ENCODE results near the gene PFN3. TPM values are rescaled to one million over a fixed set of nuclear protein-coding genes. Genes with fewer than 3 reads are reported as not detected.

PFN3 gene
- total and polyA plus RNA-seq, 2 of the 13 experiments (the other 11 are each of a cell fraction or from before 2014, with no cell fraction given), result not detected

DNA sequence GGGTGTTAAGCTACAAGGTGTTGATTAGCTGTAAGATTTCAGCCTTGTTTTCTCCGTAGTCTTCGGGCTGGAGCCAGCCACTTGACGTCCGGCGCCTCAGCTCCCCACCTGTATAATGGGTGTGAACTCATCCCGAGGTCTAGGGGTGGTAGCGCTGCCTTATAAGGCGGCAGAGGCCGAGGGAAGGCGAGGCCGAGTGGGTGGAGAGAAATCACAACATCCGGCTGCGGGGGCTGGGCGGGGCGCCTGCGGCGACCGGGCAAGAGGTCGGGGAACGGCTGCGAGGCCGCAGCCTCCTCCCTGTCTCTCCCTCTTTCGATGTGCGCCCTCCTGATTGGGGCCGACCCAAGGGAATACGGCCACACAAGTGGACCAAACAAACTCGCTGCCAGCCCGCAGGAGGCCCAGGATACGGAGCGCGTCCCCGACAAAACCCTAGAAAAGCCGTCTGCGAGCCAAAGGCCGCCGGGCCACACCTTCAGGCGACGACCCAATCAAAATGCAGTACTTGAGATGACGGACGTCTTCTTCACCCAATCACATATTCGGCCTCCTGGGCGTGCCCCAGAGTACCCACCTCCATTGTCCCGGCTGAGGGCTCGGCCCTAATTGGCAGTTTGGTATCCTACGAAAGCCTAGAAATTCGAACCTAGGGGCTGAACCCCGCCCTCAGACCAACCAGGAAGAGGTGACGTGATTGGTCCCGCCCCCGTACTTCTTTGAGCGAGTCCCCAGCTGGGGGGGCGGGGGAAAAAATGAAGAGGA lies 25.5 kb upstream of the PFN3 start (continued):
- TF ChIP-seq ZFP37 (CRISPR knock-in tag; IDR thresholded peaks at IDR 0.05; ENCODE audit: borderline replicate concordance) (peak; percentile 67; the same call in 1 of the 2 replicates), ZNF256 (CRISPR knock-in tag; conservative IDR thresholded peaks at IDR 0.05) (0 out of 2 replicates have a peak, but pooled peaks have one; percentile 64), ZNF607 (CRISPR knock-in tag; IDR thresholded peaks at IDR 0.05; ENCODE audit: borderline replicate concordance) (peak; percentile 69), HOXD1 (CRISPR knock-in tag; IDR thresholded peaks at IDR 0.05) (0 out of 2 replicates have a peak, but pooled peaks have one; percentile 54), FOXK1 (CRISPR knock-in tag; IDR thresholded peaks at IDR 0.05; ENCODE audit: borderline replicate concordance, low read depth) (peak; percentile 60), ZNF317 (CRISPR knock-in tag; IDR thresholded peaks at IDR 0.05) (0 out of 2 replicates have a peak, but pooled peaks have one; percentile 72), KLF12 (CRISPR knock-in tag; IDR thresholded peaks at IDR 0.05; ENCODE audit: borderline replicate concordance) (peak; percentile 89; the same call in 1 of the 2 replicates), ZNF124 (CRISPR knock-in tag; IDR thresholded peaks at IDR 0.05) (no peak), MED1 (CRISPR knock-in tag; IDR thresholded peaks at IDR 0.05) (peak; percentile 60), POLR2G (IDR thresholded peaks at IDR 0.05; ENCODE audit: low read depth, low read length) (peak; percentile 85), HNF4G (IDR thresholded peaks at IDR 0.05; ENCODE audit: borderline replicate concordance, low read depth, low read length) (no peak), HNF4G (CRISPR knock-in tag; IDR thresholded peaks at IDR 0.05; ENCODE audit: borderline replicate concordance, low read depth) (no peak), MED13 (CRISPR knock-in tag; IDR thresholded peaks at IDR 0.05) (peak; percentile 71; the same call in 1 of the 2 replicates), HOXA9 (CRISPR knock-in tag; IDR thresholded peaks at IDR 0.05; ENCODE audit: borderline replicate concordance) (peak; percentile 14; the same call in 1 of the 2 replicates)
- TF ChIP-seq, protein P1, sequence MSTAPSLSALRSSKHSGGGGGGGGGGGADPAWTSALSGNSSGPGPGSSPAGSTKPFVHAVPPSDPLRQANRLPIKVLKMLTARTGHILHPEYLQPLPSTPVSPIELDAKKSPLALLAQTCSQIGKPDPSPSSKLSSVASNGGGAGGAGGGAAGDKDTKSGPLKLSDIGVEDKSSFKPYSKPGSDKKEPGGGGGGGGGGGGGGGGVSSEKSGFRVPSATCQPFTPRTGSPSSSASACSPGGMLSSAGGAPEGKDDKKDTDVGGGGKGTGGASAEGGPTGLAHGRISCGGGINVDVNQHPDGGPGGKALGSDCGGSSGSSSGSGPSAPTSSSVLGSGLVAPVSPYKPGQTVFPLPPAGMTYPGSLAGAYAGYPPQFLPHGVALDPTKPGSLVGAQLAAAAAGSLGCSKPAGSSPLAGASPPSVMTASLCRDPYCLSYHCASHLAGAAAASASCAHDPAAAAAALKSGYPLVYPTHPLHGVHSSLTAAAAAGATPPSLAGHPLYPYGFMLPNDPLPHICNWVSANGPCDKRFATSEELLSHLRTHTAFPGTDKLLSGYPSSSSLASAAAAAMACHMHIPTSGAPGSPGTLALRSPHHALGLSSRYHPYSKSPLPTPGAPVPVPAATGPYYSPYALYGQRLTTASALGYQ (CRISPR knock-in tag; IDR thresholded peaks at IDR 0.05), result 0 out of 2 replicates have a peak, but pooled peaks have one; percentile 56
- TF ChIP-seq, protein P2, sequence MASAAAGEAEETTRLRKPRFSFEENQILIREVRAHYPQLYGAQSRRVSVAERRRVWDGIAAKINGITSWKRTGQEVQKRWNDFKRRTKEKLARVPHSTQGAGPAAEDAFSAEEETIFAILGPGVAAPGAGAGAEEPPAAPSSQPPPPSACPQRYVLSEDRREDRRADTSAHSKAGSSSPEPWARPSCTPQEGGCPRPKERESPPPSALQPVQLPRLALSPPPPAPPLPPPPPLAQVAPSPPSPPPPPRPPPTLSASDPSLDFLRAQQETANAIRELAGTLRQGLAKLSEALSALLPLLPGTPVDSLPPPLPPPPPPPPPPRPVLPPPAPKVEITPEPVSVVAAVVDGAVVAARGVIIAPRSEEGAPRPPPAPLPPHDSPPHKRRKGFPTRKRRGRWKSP (CRISPR knock-in tag; IDR thresholded peaks at IDR 0.05), result peak; percentile 52
- TF ChIP-seq, protein P3, sequence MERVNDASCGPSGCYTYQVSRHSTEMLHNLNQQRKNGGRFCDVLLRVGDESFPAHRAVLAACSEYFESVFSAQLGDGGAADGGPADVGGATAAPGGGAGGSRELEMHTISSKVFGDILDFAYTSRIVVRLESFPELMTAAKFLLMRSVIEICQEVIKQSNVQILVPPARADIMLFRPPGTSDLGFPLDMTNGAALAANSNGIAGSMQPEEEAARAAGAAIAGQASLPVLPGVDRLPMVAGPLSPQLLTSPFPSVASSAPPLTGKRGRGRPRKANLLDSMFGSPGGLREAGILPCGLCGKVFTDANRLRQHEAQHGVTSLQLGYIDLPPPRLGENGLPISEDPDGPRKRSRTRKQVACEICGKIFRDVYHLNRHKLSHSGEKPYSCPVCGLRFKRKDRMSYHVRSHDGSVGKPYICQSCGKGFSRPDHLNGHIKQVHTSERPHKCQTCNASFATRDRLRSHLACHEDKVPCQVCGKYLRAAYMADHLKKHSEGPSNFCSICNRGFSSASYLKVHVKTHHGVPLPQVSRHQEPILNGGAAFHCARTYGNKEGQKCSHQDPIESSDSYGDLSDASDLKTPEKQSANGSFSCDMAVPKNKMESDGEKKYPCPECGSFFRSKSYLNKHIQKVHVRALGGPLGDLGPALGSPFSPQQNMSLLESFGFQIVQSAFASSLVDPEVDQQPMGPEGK (CRISPR knock-in tag; IDR thresholded peaks at IDR 0.05), result peak; percentile 62
- TF ChIP-seq, protein P4, sequence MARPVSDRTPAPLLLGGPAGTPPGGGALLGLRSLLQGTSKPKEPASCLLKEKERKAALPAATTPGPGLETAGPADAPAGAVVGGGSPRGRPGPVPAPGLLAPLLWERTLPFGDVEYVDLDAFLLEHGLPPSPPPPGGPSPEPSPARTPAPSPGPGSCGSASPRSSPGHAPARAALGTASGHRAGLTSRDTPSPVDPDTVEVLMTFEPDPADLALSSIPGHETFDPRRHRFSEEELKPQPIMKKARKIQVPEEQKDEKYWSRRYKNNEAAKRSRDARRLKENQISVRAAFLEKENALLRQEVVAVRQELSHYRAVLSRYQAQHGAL (CRISPR knock-in tag; IDR thresholded peaks at IDR 0.05; ENCODE audit: not compliant biosample characterization), result peak; percentile 37
- TF ChIP-seq, protein P5, sequence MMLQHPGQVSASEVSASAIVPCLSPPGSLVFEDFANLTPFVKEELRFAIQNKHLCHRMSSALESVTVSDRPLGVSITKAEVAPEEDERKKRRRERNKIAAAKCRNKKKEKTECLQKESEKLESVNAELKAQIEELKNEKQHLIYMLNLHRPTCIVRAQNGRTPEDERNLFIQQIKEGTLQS (CRISPR knock-in tag; IDR thresholded peaks at IDR 0.05), result 0 out of 2 replicates have a peak, but pooled peaks have one; percentile 2
- TF ChIP-seq, protein P6, sequence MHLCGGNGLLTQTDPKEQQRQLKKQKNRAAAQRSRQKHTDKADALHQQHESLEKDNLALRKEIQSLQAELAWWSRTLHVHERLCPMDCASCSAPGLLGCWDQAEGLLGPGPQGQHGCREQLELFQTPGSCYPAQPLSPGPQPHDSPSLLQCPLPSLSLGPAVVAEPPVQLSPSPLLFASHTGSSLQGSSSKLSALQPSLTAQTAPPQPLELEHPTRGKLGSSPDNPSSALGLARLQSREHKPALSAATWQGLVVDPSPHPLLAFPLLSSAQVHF (CRISPR knock-in tag; IDR thresholded peaks at IDR 0.05), result no peak

All from HepG2 (cell line).